ENCODE data around the gene HOXD9.

Gene HOXD9

GRCh38 chr2:176102309-176102866 lies 20.1 kb upstream of the HOXD9 start:
- H3K9me3 ChIP-seq (replicated peaks; ENCODE audit: low read length): no peaks in the 10 kb centered on the region
- peaks cover 98% of the 10 kb centered on the region for H3K27me3 ChIP-seq (ENCODE audit: control insufficient read depth, insufficient read depth, low read length)
- H3K9ac ChIP-seq (ENCODE audit: low read depth, low read length): no peak overlapping the region
- H3K4me2 ChIP-seq (ENCODE audit: low read length): no peak overlapping the region
- no peak overlapping the region for H3K4me3 ChIP-seq (ENCODE audit: low read length)
- H3K4me1 ChIP-seq (ENCODE audit: control insufficient read depth, insufficient read depth, low read length): peaks cover 19% of the 10 kb centered on the region
- H3K36me3 ChIP-seq (ENCODE audit: insufficient read depth, low read length): no peaks in the 10 kb centered on the region

GRCh38 chr2:176103194-176103593 lies 19.3 kb upstream of the HOXD9 start:
- no peak overlapping the region for H3K9ac ChIP-seq (ENCODE audit: low read depth, low read length)
- no peaks in the 10 kb centered on the region for H3K9me3 ChIP-seq (replicated peaks; ENCODE audit: low read length)
- no peaks in the 10 kb centered on the region for H3K36me3 ChIP-seq (ENCODE audit: insufficient read depth, low read length)
- no peak overlapping the region for H3K4me2 ChIP-seq (ENCODE audit: low read length)
- H3K4me3 ChIP-seq (ENCODE audit: low read length): no peak overlapping the region
- peaks cover 18% of the 10 kb centered on the region for H3K4me1 ChIP-seq (ENCODE audit: control insufficient read depth, insufficient read depth, low read length)
- H3K27me3 ChIP-seq (ENCODE audit: control insufficient read depth, insufficient read depth, low read length): peaks cover 93% of the 10 kb centered on the region

- Histone ChIP-seq H3K9ac (ENCODE audit: low read depth, low read length) (no peak overlapping the region), H3K36me3 (ENCODE audit: insufficient read depth, low read length) (no peaks in the 10 kb centered on the region), H3K27me3 (ENCODE audit: control insufficient read depth, insufficient read depth, low read length) (peaks cover 93% of the 10 kb centered on the region), H3K9me3 (replicated peaks; ENCODE audit: low read length) (no peaks in the 10 kb centered on the region), H3K4me3 (ENCODE audit: low read length) (no peak overlapping the region), H3K4me2 (ENCODE audit: low read length) (peak overlapping the region; percentile 62), H3K4me1 (ENCODE audit: control insufficient read depth, insufficient read depth, low read length) (peaks cover 18% of the 10 kb centered on the region)
Observed at GRCh38 chr2:176103742-176104315, 18.7 kb upstream of the HOXD9 start.

- H3K9ac ChIP-seq (ENCODE audit: low read depth, low read length): no peak overlapping the region
- peak overlapping the region; percentile 46 for H3K4me3 ChIP-seq (ENCODE audit: low read length)
- H3K36me3 ChIP-seq (ENCODE audit: insufficient read depth, low read length): no peaks in the 10 kb centered on the region
- H3K9me3 ChIP-seq (replicated peaks; ENCODE audit: low read length): no peaks in the 10 kb centered on the region
- H3K4me2 ChIP-seq (ENCODE audit: low read length): peak overlapping the region; percentile 62
- H3K4me1 ChIP-seq (ENCODE audit: control insufficient read depth, insufficient read depth, low read length): peaks cover 18% of the 10 kb centered on the region
- H3K27me3 ChIP-seq (ENCODE audit: control insufficient read depth, insufficient read depth, low read length): peaks cover 93% of the 10 kb centered on the region
Observed at GRCh38 chr2:176104316-176105077, 18.0 kb upstream of the HOXD9 start.

- Histone ChIP-seq H3K4me2 (ENCODE audit: low read length) (peak overlapping the region; percentile 62), H3K9ac (ENCODE audit: low read depth, low read length) (no peak overlapping the region), H3K27me3 (ENCODE audit: control insufficient read depth, insufficient read depth, low read length) (peaks cover 93% of the 10 kb centered on the region), H3K4me1 (ENCODE audit: control insufficient read depth, insufficient read depth, low read length) (peaks cover 18% of the 10 kb centered on the region), H3K9me3 (replicated peaks; ENCODE audit: low read length) (no peaks in the 10 kb centered on the region), H3K36me3 (ENCODE audit: insufficient read depth, low read length) (no peaks in the 10 kb centered on the region), H3K4me3 (ENCODE audit: low read length) (peak overlapping the region; percentile 46)
Observed at GRCh38 chr2:176105078-176105729, 17.3 kb upstream of the HOXD9 start.

- H3K27me3 ChIP-seq (ENCODE audit: control insufficient read depth, insufficient read depth, low read length): peaks cover 93% of the 10 kb centered on the region
- no peaks in the 10 kb centered on the region for H3K9me3 ChIP-seq (replicated peaks; ENCODE audit: low read length)
- peaks cover 18% of the 10 kb centered on the region for H3K4me1 ChIP-seq (ENCODE audit: control insufficient read depth, insufficient read depth, low read length)
- no peak overlapping the region for H3K4me3 ChIP-seq (ENCODE audit: low read length)
- no peak overlapping the region for H3K9ac ChIP-seq (ENCODE audit: low read depth, low read length)
- H3K36me3 ChIP-seq (ENCODE audit: insufficient read depth, low read length): no peaks in the 10 kb centered on the region
- no peak overlapping the region for H3K4me2 ChIP-seq (ENCODE audit: low read length)
Observed at GRCh38 chr2:176105730-176106580, 16.6 kb upstream of the HOXD9 start.

GRCh38 chr2:176106581-176107539 lies 15.7 kb upstream of the HOXD9 start, which contains the start of gene HOXD11:
Gene HOXD11 (plus strand): TSS chr2:176107280. CDS start chr2:176107356, 76 bp downstream.
- H3K27me3 ChIP-seq (ENCODE audit: control insufficient read depth, insufficient read depth, low read length): peaks cover 92% of the 10 kb centered on the region
- H3K9me3 ChIP-seq (replicated peaks; ENCODE audit: low read length): no peaks in the 10 kb centered on the region
- peak within 1 kb of the TSS; percentile 56 for H3K4me2 ChIP-seq (ENCODE audit: low read length)
- H3K4me3 ChIP-seq (ENCODE audit: low read length): peak within 1 kb of the TSS; percentile 53
- H3K36me3 ChIP-seq (ENCODE audit: insufficient read depth, low read length): no peaks in the 10 kb centered on the region
- H3K9ac ChIP-seq (ENCODE audit: low read depth, low read length): no peak within 1 kb of the TSS
- H3K4me1 ChIP-seq (ENCODE audit: control insufficient read depth, insufficient read depth, low read length): peaks cover 18% of the 10 kb centered on the region

GRCh38 chr2:176107731-176108181 lies 14.8 kb upstream of the HOXD9 start:
- Histone ChIP-seq H3K27me3 (ENCODE audit: control insufficient read depth, insufficient read depth, low read length) (peaks cover 92% of the 10 kb centered on the region), H3K4me1 (ENCODE audit: control insufficient read depth, insufficient read depth, low read length) (peaks cover 18% of the 10 kb centered on the region), H3K36me3 (ENCODE audit: insufficient read depth, low read length) (no peaks in the 10 kb centered on the region), H3K4me3 (ENCODE audit: low read length) (no peak overlapping the region), H3K4me2 (ENCODE audit: low read length) (no peak overlapping the region), H3K9me3 (replicated peaks; ENCODE audit: low read length) (no peaks in the 10 kb centered on the region), H3K9ac (ENCODE audit: low read depth, low read length) (no peak overlapping the region)

- H3K9ac ChIP-seq (ENCODE audit: low read depth, low read length): no peak overlapping the region
- H3K36me3 ChIP-seq (ENCODE audit: insufficient read depth, low read length): no peaks in the 10 kb centered on the region
- H3K4me3 ChIP-seq (ENCODE audit: low read length): no peak overlapping the region
- H3K27me3 ChIP-seq (ENCODE audit: control insufficient read depth, insufficient read depth, low read length): peaks cover 92% of the 10 kb centered on the region
- H3K4me1 ChIP-seq (ENCODE audit: control insufficient read depth, insufficient read depth, low read length): peaks cover 12% of the 10 kb centered on the region
- no peaks in the 10 kb centered on the region for H3K9me3 ChIP-seq (replicated peaks; ENCODE audit: low read length)
- no peak overlapping the region for H3K4me2 ChIP-seq (ENCODE audit: low read length)
Observed at GRCh38 chr2:176109192-176109901, 13.2 kb upstream of the HOXD9 start.

GRCh38 chr2:176109946-176110345 lies 12.6 kb upstream of the HOXD9 start:
- H3K4me1 ChIP-seq (ENCODE audit: control insufficient read depth, insufficient read depth, low read length): peaks cover 6% of the 10 kb centered on the region
- H3K9me3 ChIP-seq (replicated peaks; ENCODE audit: low read length): no peaks in the 10 kb centered on the region
- no peak overlapping the region for H3K9ac ChIP-seq (ENCODE audit: low read depth, low read length)
- peaks cover 92% of the 10 kb centered on the region for H3K27me3 ChIP-seq (ENCODE audit: control insufficient read depth, insufficient read depth, low read length)
- no peak overlapping the region for H3K4me2 ChIP-seq (ENCODE audit: low read length)
- H3K4me3 ChIP-seq (ENCODE audit: low read length): no peak overlapping the region
- no peaks in the 10 kb centered on the region for H3K36me3 ChIP-seq (ENCODE audit: insufficient read depth, low read length)
